ENCODE results near the gene MSRB1. TPM values are rescaled to one million over a fixed set of nuclear protein-coding genes. Genes with fewer than 3 reads are reported as not detected.

MSRB1 gene
- total RNA-seq, 2 donors from 2014 or later, result 11.0 to 12.4 TPM

DNA sequence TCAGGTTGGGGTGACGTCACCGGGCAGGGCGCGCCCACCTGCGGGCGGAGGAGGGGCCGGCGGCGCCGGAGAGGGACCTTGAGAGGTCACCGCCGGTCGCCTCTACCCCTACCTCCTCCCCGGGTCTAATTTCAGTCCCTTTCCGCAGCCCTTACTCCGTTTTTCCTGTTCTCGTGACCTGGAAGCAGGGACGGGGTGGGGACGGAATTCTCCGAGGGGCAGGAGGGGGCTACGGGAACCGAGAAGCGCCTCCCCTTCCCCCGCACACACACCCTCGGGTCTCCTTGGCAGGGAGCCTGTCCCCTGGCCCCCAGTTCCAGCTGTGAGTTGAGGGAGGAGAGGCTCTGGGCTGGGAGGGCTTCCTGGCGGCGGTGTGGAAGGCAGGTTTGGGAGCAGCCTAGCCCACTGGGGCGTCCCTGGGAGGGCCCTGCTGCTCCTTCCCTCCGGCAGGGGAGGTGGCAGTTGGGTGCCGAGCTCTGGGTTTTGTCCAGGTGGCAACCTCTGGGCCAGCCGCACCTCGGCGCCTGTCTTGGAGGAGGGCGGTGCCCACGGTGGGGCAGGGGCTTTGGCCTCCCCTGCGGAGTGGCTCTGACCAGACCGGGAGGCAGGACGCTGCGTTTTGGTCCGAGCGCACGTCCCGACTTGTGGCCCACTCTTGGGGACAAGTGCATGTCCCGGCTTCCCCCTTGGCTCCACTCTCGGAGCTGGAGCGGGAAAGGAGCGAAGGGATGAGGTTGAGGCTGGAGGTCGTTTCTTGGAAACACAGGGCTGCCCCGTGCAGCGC is 47.5 kb upstream of the MSRB1 start:
- H3K27ac ChIP-seq, result no peak overlapping the region
- peaks cover 0 to 10% of the 10 kb centered on the region in 2 donors for H3K36me3 ChIP-seq
- no peaks in the 10 kb centered on the region for H3K27me3 ChIP-seq (replicated peaks; ENCODE audit: insufficient read depth)
- H3K4me1 ChIP-seq (replicated peaks), result peaks cover 6% of the 10 kb centered on the region
- peak overlapping the region in 1 of 2 donors; percentile 7 for H3K4me3 ChIP-seq
- no peaks in the 10 kb centered on the region for H3K9me3 ChIP-seq
- 5% methylated on average over 39 of the region's 50 CpGs for WGBS
- TF ChIP-seq POLR2AphosphoS5 (IDR thresholded peaks at IDR 0.05), result no peak
- TF ChIP-seq, protein P1, sequence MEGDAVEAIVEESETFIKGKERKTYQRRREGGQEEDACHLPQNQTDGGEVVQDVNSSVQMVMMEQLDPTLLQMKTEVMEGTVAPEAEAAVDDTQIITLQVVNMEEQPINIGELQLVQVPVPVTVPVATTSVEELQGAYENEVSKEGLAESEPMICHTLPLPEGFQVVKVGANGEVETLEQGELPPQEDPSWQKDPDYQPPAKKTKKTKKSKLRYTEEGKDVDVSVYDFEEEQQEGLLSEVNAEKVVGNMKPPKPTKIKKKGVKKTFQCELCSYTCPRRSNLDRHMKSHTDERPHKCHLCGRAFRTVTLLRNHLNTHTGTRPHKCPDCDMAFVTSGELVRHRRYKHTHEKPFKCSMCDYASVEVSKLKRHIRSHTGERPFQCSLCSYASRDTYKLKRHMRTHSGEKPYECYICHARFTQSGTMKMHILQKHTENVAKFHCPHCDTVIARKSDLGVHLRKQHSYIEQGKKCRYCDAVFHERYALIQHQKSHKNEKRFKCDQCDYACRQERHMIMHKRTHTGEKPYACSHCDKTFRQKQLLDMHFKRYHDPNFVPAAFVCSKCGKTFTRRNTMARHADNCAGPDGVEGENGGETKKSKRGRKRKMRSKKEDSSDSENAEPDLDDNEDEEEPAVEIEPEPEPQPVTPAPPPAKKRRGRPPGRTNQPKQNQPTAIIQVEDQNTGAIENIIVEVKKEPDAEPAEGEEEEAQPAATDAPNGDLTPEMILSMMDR (IDR thresholded peaks at IDR 0.05), result no peak
- TF ChIP-seq POLR2A (IDR thresholded peaks at IDR 0.05), result no peak
- DNase-seq (ENCODE audit: low spot score), result no peak
- intact Hi-C loops (cut with DNase I), result no loop called here

DNA sequence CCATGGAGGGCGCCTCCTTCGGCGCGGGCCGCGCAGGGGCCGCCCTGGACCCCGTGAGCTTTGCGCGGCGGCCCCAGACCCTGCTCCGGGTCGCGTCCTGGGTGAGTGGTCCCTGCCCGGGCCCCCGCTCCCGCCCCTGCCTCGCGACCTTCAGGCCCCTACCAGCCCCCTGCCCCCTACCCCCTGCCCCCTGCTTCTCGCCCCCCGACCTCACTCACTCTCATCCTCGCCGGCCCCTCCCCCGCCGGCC is 47.0 kb upstream of the MSRB1 start:
- H3K4me1 ChIP-seq (replicated peaks), result peaks cover 6% of the 10 kb centered on the region
- H3K27me3 ChIP-seq (replicated peaks; ENCODE audit: insufficient read depth), result no peaks in the 10 kb centered on the region
- no CpG with 5 or more reads among the region's 25 CpGs for WGBS
- TF ChIP-seq POLR2A (IDR thresholded peaks at IDR 0.05), result no peak
- TF ChIP-seq, protein P1 (IDR thresholded peaks at IDR 0.05), result no peak
- TF ChIP-seq POLR2AphosphoS5 (IDR thresholded peaks at IDR 0.05), result no peak
- H3K36me3 ChIP-seq, result peaks cover 0 to 10% of the 10 kb centered on the region in 2 donors
- H3K9me3 ChIP-seq, result no peaks in the 10 kb centered on the region
- no peak for DNase-seq (ENCODE audit: low spot score)
- intact Hi-C loops (cut with DNase I), result no loop called here
- H3K4me3 ChIP-seq, result peak overlapping the region in 1 of 2 donors; percentile 7
- no peak overlapping the region for H3K27ac ChIP-seq

DNA sequence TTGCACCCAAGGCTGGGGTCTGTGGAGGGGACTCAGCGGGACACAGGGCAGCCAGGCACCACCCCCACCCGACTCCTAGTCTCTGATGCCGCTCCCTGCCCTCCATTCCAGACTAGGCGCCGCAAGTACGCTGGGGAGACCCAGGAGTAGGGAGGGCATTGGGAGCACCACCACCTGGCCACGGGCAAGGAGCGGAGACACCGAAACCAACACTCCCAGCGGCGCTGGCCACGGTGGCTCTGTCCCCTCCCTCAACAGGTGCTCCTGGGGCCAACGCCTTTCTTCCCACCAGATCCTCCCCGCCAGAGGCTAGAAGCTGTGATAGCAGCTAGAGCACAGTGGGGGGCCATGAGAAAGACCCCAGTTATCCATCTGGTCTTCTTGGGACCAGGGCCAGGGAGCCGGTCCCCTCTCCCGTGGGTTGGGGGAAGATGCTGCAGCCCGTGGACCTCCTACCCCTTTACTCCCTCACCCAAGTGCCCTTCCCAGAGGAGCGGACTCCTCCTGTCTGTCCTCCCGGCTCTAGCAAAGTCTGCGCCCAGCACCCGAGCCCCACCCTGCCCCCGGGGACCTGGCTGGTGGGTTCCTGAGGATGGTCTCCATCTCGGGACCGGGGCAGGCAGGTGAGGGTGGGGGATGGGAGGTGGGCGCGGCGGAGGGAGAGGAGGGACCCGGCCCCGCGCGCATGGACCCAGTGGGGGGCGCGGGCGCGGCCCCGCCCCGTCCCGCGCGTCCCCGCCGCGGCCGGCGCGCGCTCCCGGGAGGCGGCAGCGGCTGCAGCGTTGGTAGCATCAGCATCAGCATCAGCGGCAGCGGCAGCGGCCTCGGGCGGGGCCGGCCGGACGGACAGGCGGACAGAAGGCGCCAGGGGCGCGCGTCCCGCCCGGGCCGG is 46.5 kb upstream of the MSRB1 start, which contains the start of gene SYNGR3:
TSS of gene SYNGR3 (plus strand) at position 762 of the 892 bp plus-strand sequence. CDS start 133 bp downstream, outside the sequence.
- no peak for DNase-seq (ENCODE audit: low spot score)
- peaks cover 6% of the 10 kb centered on the region for H3K4me1 ChIP-seq (replicated peaks)
- WGBS, result 8% methylated on average over 49 of the region's 67 CpGs
- TF ChIP-seq POLR2AphosphoS5 (IDR thresholded peaks at IDR 0.05) (no peak), POLR2A (IDR thresholded peaks at IDR 0.05) (no peak)
- TF ChIP-seq, protein P1 (IDR thresholded peaks at IDR 0.05), result no peak
- H3K4me3 ChIP-seq, result peak within 1 kb of the TSS in 1 of 2 donors; percentile 7
- H3K9me3 ChIP-seq, result no peaks in the 10 kb centered on the region
- H3K27ac ChIP-seq, result no peak within 1 kb of the TSS
- no peaks in the 10 kb centered on the region for H3K27me3 ChIP-seq (replicated peaks; ENCODE audit: insufficient read depth)
- intact Hi-C loops (cut with DNase I), result no loop called here
- H3K36me3 ChIP-seq, result peaks cover 0 to 10% of the 10 kb centered on the region in 2 donors

DNA sequence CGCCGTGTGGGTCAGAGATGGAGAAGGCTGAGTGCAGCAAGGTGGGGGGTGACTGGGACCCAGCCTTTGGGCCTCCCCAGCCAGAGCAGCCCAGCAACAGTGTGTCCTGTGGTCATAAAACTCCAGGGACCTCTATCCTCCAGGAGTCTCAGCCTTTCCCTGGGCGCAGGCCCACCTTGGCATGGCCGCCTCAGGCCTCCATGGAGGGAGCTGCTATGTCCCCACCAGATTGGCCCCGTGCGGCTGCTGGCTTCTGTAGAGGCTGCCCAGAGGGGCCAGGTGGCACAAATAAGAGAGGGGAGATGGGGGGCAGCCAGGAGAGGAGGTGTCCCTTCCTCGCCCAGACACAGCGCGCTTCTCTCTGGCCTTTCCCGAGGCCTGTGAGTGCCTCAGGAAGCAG is 44.2 kb upstream of the MSRB1 start:
- H3K36me3 ChIP-seq, result peaks cover 0 to 10% of the 10 kb centered on the region in 2 donors
- DNase-seq (ENCODE audit: low spot score), result no peak
- peaks cover 6% of the 10 kb centered on the region for H3K4me1 ChIP-seq (replicated peaks)
- WGBS, result 91% methylated on average over 9 of the region's 10 CpGs
- H3K27ac ChIP-seq, result no peak overlapping the region
- H3K9me3 ChIP-seq, result no peaks in the 10 kb centered on the region
- TF ChIP-seq, protein P1 (IDR thresholded peaks at IDR 0.05), result no peak
- TF ChIP-seq POLR2A (IDR thresholded peaks at IDR 0.05) (no peak), POLR2AphosphoS5 (IDR thresholded peaks at IDR 0.05) (no peak)
- no peaks in the 10 kb centered on the region for H3K27me3 ChIP-seq (replicated peaks; ENCODE audit: insufficient read depth)
- intact Hi-C loops (cut with DNase I), result no loop called here
- no peak overlapping the region for H3K4me3 ChIP-seq

Measured in prostate gland (tissue), 2 donors.